Measurements from ENCODE around the gene TRIM7. TPM values are rescaled to one million over a fixed set of nuclear protein-coding genes. Genes with fewer than 3 reads are reported as not detected.
A peak's percentile ranks its signal among the peaks of the same experiment; 100 is the strongest.

TRIM7 gene
- total and polyA plus RNA-seq, 2 experiments from 2014 or later, result 0.11 to 0.39 TPM

GRCh38 chr5:181176254-181176952, 28.6 kb downstream of the TRIM7 start:
- Histone ChIP-seq H3K27ac (no peak overlapping the region), H3K4me3 (no peak overlapping the region), H3K4me1 (ENCODE audit: low read depth) (no peaks in the 10 kb centered on the region), H3K27me3 (peaks cover 43% of the 10 kb centered on the region), H3K36me3 (no peaks in the 10 kb centered on the region), H3K9me3 (ENCODE audit: low read depth) (no peaks in the 10 kb centered on the region)
- TF ChIP-seq CTCF (IDR thresholded peaks at IDR 0.05; ENCODE audit: low read depth, low read length), result no peak
- no peak for DNase-seq (ENCODE audit: low read depth in 1 of 2, low spot score in 1 of 2)

GRCh38 chr5:181173420-181174342, 31.3 kb downstream of the TRIM7 start:
- H3K36me3 ChIP-seq, result no peaks in the 10 kb centered on the region
- peak in 1 of 2 donors; percentile 35 for DNase-seq (ENCODE audit: low read depth in 1 of 2, low spot score in 1 of 2)
- peaks cover 4% of the 10 kb centered on the region for H3K4me1 ChIP-seq (ENCODE audit: low read depth)
- H3K9me3 ChIP-seq (ENCODE audit: low read depth), result no peaks in the 10 kb centered on the region
- no peak for TF ChIP-seq CTCF (IDR thresholded peaks at IDR 0.05; ENCODE audit: low read depth, low read length)
- no peak overlapping the region for H3K27ac ChIP-seq
- no peak overlapping the region for H3K4me3 ChIP-seq
- H3K27me3 ChIP-seq, result peaks cover 70% of the 10 kb centered on the region

- Histone ChIP-seq H3K27me3 (peaks cover 77% of the 10 kb centered on the region), H3K9me3 (ENCODE audit: low read depth) (no peaks in the 10 kb centered on the region), H3K4me3 (no peak overlapping the region), H3K4me1 (ENCODE audit: low read depth) (peaks cover 4% of the 10 kb centered on the region), H3K27ac (no peak overlapping the region), H3K36me3 (no peaks in the 10 kb centered on the region)
- no peak for DNase-seq (ENCODE audit: low read depth in 1 of 2, low spot score in 1 of 2)
- no peak for TF ChIP-seq CTCF (IDR thresholded peaks at IDR 0.05; ENCODE audit: low read depth, low read length)
Observed at GRCh38 chr5:181173027-181173419, 32.0 kb downstream of the TRIM7 start.

GRCh38 chr5:181171782-181172181, 33.2 kb downstream of the TRIM7 start:
- Histone ChIP-seq H3K27me3 (peaks cover 86% of the 10 kb centered on the region), H3K4me3 (no peak overlapping the region), H3K36me3 (no peaks in the 10 kb centered on the region), H3K27ac (no peak overlapping the region), H3K9me3 (ENCODE audit: low read depth) (no peaks in the 10 kb centered on the region), H3K4me1 (ENCODE audit: low read depth) (peaks cover 4% of the 10 kb centered on the region)
- TF ChIP-seq CTCF (IDR thresholded peaks at IDR 0.05; ENCODE audit: low read depth, low read length), result no peak
- no peak for DNase-seq (ENCODE audit: low read depth in 1 of 2, low spot score in 1 of 2)

- no peak for DNase-seq (ENCODE audit: low read depth in 1 of 2, low spot score in 1 of 2)
- TF ChIP-seq CTCF (IDR thresholded peaks at IDR 0.05; ENCODE audit: low read depth, low read length), result no peak
- Histone ChIP-seq H3K27ac (no peak overlapping the region), H3K4me3 (no peak overlapping the region), H3K9me3 (ENCODE audit: low read depth) (no peaks in the 10 kb centered on the region), H3K27me3 (peaks cover 84% of the 10 kb centered on the region), H3K4me1 (ENCODE audit: low read depth) (peaks cover 4% of the 10 kb centered on the region), H3K36me3 (no peaks in the 10 kb centered on the region)
Observed at GRCh38 chr5:181170996-181171395, 34.0 kb downstream of the TRIM7 start.
